Measurements from ENCODE around the gene C4BPA. TPM values are rescaled to one million over a fixed set of nuclear protein-coding genes. Genes with fewer than 3 reads are reported as not detected.

Gene C4BPA
- total RNA-seq, 1 donor from 2014 or later = not detected

GRCh38 chr1:207089627-207090355 is 14.2 kb upstream of the C4BPA start:
- DNase-seq (ENCODE audit: low spot score in 2 of 2) = no peak
- H3K4me1 ChIP-seq = peaks cover 0 to 2% of the 10 kb centered on the region in 2 donors
- no peaks in the 10 kb centered on the region for H3K36me3 ChIP-seq
- H3K4me3 ChIP-seq = no peak overlapping the region
- TF ChIP-seq CTCF (IDR thresholded peaks at IDR 0.05) = no peak
- no peak overlapping the region for H3K27ac ChIP-seq
- no peaks in the 10 kb centered on the region for H3K9me3 ChIP-seq
- no peaks in the 10 kb centered on the region for H3K27me3 ChIP-seq
- intact Hi-C loops (cut with DNase I) = no loop called here

GRCh38 chr1:207091200-207091908 is 12.7 kb upstream of the C4BPA start:
- TF ChIP-seq CTCF (IDR thresholded peaks at IDR 0.05) = no peak
- no peak for DNase-seq (ENCODE audit: low spot score in 2 of 2)
- Histone ChIP-seq H3K4me3 (no peak overlapping the region), H3K27me3 (no peaks in the 10 kb centered on the region), H3K27ac (no peak overlapping the region), H3K4me1 (peaks cover 0 to 2% of the 10 kb centered on the region in 2 donors), H3K9me3 (no peaks in the 10 kb centered on the region), H3K36me3 (no peaks in the 10 kb centered on the region)
- intact Hi-C loops (cut with DNase I) = no loop called here

GRCh38 chr1:207093944-207094343 is 10.1 kb upstream of the C4BPA start:
- intact Hi-C loops (cut with DNase I) = no loop called here
- no peaks in the 10 kb centered on the region for H3K9me3 ChIP-seq
- no peak for TF ChIP-seq CTCF (IDR thresholded peaks at IDR 0.05)
- no peaks in the 10 kb centered on the region for H3K27me3 ChIP-seq
- no peak overlapping the region for H3K4me3 ChIP-seq
- H3K4me1 ChIP-seq = peaks cover 0 to under 1% of the 10 kb centered on the region in 2 donors
- DNase-seq (ENCODE audit: low spot score in 2 of 2) = no peak
- no peaks in the 10 kb centered on the region for H3K36me3 ChIP-seq
- no peak overlapping the region for H3K27ac ChIP-seq

GRCh38 chr1:207097871-207098324 is 6.1 kb upstream of the C4BPA start:
- TF ChIP-seq CTCF (IDR thresholded peaks at IDR 0.05) = no peak
- no peaks in the 10 kb centered on the region for H3K4me1 ChIP-seq
- DNase-seq (ENCODE audit: low spot score in 2 of 2) = no peak
- H3K27me3 ChIP-seq = no peaks in the 10 kb centered on the region
- H3K36me3 ChIP-seq = no peaks in the 10 kb centered on the region
- H3K9me3 ChIP-seq = no peaks in the 10 kb centered on the region
- intact Hi-C loops (cut with DNase I) = no loop called here
- no peak overlapping the region for H3K4me3 ChIP-seq
- no peak overlapping the region for H3K27ac ChIP-seq

GRCh38 chr1:207101720-207102119 is 2.3 kb upstream of the C4BPA start:
- no peaks in the 10 kb centered on the region for H3K9me3 ChIP-seq
- H3K36me3 ChIP-seq = no peaks in the 10 kb centered on the region
- H3K27me3 ChIP-seq = no peaks in the 10 kb centered on the region
- intact Hi-C loops (cut with DNase I) = no loop called here
- H3K27ac ChIP-seq = no peak overlapping the region
- H3K4me1 ChIP-seq = no peaks in the 10 kb centered on the region
- no peak for TF ChIP-seq CTCF (IDR thresholded peaks at IDR 0.05)
- no peak overlapping the region for H3K4me3 ChIP-seq
- no peak for DNase-seq (ENCODE audit: low spot score in 2 of 2)
